Retinal pigment epithelial cell (primary cell): ENCODE data around the gene KIF17.

Experiments
- DNase-seq: peaks from one replicate; pipeline ENCODE4 v3.0.0-alpha.2; 2010; ENCODE audit warnings: low read depth
- H3K4me3 ChIP-seq: 2 replicates; pipeline ENCODE4 v1.5.1; 2011; ENCODE audit warnings: mild to moderate bottlenecking, low read length, control low read depth, moderate library complexity
- CTCF ChIP-seq: conservative IDR thresholded peaks from 2 replicates; pipeline ENCODE4 v1.5.1; 2011; ENCODE audit warnings: low read depth, low read length, control low read depth, inconsistent platforms

The KIF17 gene

GRCh38 chr1:20701847-20702246 lies 16.0 kb downstream of the KIF17 start:
- no peak for DNase-seq
- TF ChIP-seq CTCF: no peak
- no peak overlapping the region for H3K4me3 ChIP-seq

- no peak for TF ChIP-seq CTCF
- DNase-seq: no peak
- H3K4me3 ChIP-seq: no peak overlapping the region
Observed at GRCh38 chr1:20701446-20701845, 16.4 kb downstream of the KIF17 start.

GRCh38 chr1:20700636-20701215 lies 17.1 kb downstream of the KIF17 start:
- no peak overlapping the region for H3K4me3 ChIP-seq
- no peak for TF ChIP-seq CTCF
- DNase-seq: no peak

- DNase-seq: no peak
- H3K4me3 ChIP-seq: no peak overlapping the region
- no peak for TF ChIP-seq CTCF
Observed at GRCh38 chr1:20699558-20699957, 18.2 kb downstream of the KIF17 start.

- H3K4me3 ChIP-seq: no peak overlapping the region
- TF ChIP-seq CTCF: no peak
Observed at GRCh38 chr1:20698195-20698910, 19.5 kb downstream of the KIF17 start.

GRCh38 chr1:20697563-20697962 lies 20.2 kb downstream of the KIF17 start:
- DNase-seq: no peak
- no peak for TF ChIP-seq CTCF
- H3K4me3 ChIP-seq: no peak overlapping the region

More at GRCh38 chr1:20698195-20698910, 19.5 kb downstream of the KIF17 start:
- DNase-seq: no peak
